T-helper 1 cell treated with Interleukin-12 subunit alpha and Interleukin-12 subunit beta and Interleukin-4 antibody, amounts not matched to agents 30 ng/mL and 1 ng/mL, for 36 hours (primary cell): ENCODE data around the gene SDR9C7. TPM values are rescaled to one million over a fixed set of nuclear protein-coding genes. Genes with fewer than 3 reads are reported as not detected.
"Not testable (repeated sequence)": the region's sequence is repeated elsewhere in the genome, so short reads cannot be mapped to it uniquely, and the experiment has no call there.

ENCODE experiments used
- intact Hi-C: fragments of 100-400 bp; cut with micrococcal nuclease; formaldehyde crosslinking; loops from one replicate; pipeline ENCODE4 v1.15.1; 2024
- total RNA-seq: library from RNA; stranded (reverse); gene quantifications from 2 replicates; pipeline ENCODE4 v1.2.3, GENCODE V29; 2022

The SDR9C7 gene
- total RNA-seq, 1 donor from 2014 or later, result not detected

DNA sequence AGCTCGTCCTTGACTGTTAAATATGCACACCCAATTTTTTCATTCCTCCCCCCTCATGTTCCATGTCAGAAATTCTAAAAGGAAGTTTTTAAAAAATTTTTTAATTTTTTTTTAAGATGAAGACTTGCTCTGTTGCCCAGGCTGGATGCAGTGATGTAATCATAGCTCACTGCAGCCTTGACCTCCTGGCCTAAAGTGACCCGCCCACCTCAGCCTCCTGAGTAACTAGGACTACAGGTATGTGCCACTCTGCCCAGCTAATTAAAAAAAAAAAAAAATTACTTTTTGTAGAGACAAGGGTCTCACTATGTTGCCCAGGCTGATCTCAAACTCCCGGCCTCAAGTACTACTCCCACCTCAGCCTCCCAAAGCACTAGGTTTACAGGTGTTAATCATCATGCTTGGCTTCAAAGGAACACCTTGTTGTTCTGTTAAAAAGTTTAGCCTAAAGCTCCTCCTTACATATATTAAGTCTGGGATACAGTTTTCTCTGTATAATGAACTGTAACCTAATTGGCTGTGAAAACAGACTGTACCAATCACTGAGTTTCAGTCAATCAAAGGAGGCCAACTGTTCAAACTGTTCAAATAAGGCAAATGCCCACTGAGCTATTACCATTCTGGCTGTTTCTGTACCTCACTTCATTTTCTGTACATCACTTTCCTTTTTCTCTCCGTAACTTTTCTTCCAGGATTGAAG, 17.8 kb downstream of the SDR9C7 start:
- intact Hi-C loops, result no loop called here

DNA sequence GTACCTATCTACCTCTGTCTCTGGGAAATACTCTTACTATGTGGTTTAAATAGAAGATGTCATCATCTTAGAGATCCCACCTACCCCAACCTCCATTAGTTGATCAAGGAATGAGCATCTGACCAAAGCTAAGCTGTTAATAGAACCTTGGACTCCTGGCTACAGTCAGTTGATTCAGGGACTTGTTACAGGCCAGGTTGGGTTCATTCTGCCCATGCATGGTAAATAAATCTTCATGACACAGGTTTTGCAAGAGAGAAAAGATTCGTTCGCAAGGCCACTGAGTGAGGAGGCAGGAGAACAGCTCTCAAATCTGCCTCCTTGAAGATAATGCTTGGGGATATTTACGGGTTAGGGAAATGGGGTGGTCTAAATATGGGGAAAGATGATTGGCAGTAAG, 19.5 kb downstream of the SDR9C7 start:
- intact Hi-C loops, result no loop called here

DNA sequence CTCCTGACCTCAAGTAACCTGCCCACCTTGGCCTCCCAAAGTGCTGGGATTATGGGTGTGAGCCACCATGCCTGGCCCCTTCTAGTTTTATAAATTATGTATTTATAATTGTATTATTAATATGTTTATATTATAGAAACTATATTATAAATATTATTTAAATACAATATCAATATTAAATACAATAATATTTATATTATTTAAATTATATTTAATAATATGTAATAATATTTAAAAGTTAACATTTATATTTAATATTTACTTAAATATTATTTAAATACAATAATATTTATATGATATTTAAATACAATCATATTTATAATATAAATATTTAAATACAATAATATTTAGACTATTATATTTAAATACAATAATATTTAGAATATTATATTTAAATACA, 20.0 kb downstream of the SDR9C7 start:
- intact Hi-C loops, result no loop called here

DNA sequence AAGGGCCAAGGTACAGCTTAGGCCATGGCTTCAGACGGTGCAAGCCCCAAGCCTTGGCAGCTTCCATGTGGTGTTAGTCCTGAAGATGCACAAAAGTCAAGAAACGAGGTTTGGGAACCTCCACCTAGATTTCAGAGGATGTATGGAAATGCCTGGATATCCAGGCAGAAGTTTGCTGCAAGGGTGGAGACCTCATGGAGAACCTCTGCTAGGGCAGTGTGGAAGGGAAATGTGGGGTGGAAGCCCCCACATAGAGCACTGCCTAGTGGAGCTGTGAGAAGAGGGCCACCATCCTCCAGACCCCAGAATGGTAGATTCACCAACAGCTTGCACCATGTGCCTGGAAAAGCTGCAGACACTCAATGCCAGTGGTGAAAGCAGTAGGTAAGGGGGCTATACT, 24.8 kb downstream of the SDR9C7 start:
- intact Hi-C loops, result not testable (repeated sequence)

DNA sequence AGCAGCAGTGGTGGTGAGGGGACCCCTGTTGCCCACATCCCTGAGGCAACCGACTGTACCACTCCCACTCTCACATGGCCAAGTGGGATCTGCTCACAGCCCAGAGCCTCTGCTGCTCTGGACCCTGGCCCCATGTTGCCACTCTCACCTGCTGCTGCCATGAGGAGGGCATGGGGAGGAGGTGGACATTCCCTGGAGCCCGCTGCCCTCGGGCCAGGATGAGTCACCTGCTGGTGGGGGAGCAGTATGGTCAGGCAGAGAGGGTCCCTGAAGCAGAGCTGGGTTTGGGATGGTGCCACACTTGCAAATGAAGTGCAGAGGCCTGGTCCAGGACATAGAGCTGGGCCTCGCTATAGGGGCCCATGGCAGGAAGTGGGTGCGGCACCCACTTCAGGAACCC, 26.1 kb downstream of the SDR9C7 start:
- intact Hi-C loops, result no loop called here

DNA sequence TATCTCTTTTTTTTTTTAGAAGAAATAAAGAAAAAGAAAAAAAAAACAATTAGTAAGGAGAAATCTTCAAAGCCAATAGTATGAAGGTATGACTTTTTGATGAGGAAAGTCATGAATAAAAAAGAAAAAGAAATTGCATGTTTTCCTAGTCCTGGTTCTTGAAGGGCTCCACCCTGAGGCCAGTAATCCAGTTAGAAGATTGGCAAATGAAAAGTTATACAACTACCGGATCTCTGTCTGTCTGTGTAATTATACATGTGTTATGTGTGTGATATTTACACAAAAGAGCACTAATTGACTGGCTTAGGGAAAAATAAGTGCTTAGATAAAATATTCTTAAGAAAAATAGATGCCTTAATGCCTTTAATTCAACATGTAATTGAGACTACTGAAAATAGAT, 28.4 kb downstream of the SDR9C7 start:
- intact Hi-C loops, result no loop called here

DNA sequence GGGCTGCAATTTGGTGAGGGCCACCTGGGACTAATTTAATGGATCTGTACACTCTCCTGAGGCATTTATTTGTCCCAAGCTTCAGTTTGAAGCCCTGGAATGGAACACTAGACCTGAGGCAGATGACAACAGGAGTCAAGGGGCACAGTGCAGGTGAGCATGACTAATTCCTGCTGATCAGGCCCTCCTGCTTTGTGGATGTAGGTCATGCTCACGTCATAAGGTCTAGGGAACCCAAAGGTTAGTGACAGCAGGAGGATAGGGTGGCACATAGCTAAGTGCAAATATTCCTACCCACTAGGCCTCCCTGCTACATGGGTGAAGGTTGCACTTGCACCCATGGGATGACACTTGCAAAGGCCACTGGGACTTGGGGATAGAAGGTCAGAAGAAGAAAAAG, 30.8 kb downstream of the SDR9C7 start:
- intact Hi-C loops, result no loop called here

DNA sequence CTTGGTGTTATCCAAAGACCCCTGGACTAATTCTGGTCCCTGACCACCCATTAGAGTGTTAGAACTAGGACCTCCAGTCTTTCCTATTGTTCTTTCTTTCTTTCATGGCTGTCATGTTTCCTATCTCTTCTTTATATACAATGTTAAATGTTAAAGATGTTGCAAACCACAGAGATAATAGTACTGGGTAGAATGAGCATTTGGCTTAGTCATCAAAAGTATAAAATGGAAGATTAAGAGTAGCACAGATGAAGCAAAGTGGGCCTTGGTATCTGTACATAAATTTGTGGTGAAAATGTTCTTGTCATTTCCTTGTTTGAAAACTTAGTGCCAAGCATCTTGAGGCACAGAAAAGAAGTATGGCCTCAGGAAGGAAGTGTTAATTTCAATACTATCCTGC, 32.9 kb downstream of the SDR9C7 start:
- intact Hi-C loops, result not testable (repeated sequence)

DNA sequence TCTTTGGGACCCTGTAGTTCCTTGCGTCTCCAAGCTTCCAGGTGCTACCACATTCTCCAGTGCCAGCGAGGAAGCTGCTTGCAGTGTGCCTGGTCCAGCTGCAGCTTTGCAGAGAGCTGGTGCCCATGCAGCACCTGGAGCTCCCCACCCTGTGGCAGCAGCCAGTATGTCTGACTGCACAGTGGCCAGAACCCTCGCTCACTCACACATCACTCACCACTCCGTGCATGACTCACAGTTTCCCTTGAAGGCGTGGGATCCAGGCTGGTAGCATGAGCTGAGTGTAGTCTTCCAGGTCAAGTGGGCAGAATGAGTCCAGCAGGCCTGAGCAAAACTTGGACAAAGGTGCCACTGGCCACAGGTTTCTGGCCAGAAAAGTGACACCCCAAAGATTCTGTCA, 33.6 kb downstream of the SDR9C7 start:
- intact Hi-C loops, result no loop called here

DNA sequence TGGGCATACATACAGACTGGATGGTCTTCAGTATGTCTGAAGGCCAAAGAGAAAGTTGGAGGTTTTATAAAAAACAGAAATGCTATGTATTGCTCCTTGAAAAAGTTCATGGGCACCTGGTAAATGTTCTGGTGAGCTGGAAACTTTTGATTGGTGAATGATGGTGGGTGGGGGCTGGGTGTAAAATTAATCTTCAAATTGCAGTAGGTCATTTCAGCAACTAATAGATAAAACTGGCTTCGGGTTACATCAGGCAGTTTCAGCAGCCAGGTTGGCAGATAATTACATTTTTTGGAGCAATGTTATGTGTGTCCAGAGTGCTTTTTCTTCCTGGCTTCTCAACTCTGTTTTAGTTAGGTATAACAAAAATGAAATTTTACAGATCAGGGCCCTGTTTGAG, 35.3 kb downstream of the SDR9C7 start:
- intact Hi-C loops, result no loop called here

DNA sequence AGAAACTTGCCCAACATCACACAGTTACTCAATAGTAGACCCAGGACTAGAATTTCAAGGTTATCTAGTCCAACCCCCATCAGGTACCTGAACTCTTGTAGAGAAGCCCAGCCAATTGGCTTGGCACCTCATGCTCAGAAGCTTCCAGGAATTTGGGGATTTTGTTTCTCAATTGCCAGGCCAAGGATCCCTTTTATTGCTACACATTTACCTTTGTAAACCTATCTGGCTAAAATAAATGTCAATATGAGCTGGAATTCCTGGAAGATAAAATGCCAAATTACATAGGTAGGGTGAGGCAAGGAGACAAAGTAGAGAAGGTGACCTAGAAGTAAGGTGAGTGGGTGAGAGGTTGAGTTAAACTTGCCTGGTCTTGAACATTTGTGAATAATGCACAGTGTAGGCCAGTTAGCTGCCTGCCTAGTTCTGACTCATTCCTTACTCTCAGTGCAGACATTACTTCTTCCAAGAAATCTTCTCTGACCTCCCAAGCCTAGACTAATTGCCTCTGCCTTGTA, 36.3 kb downstream of the SDR9C7 start:
- intact Hi-C loops, result no loop called here

DNA sequence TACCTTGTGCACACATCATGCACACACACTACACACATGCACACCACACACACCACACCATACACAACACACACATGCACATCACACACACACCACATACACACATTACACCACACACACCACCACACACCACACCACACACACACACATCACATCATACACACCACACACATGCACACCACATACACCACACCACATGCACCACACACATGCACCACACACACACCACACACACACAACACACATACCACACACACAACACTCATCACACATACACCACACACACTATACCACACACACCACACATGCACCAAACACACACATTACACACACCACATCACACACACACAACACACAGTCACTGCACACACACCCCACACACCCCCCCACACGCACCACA, 38.1 kb downstream of the SDR9C7 start:
- intact Hi-C loops, result no loop called here

DNA sequence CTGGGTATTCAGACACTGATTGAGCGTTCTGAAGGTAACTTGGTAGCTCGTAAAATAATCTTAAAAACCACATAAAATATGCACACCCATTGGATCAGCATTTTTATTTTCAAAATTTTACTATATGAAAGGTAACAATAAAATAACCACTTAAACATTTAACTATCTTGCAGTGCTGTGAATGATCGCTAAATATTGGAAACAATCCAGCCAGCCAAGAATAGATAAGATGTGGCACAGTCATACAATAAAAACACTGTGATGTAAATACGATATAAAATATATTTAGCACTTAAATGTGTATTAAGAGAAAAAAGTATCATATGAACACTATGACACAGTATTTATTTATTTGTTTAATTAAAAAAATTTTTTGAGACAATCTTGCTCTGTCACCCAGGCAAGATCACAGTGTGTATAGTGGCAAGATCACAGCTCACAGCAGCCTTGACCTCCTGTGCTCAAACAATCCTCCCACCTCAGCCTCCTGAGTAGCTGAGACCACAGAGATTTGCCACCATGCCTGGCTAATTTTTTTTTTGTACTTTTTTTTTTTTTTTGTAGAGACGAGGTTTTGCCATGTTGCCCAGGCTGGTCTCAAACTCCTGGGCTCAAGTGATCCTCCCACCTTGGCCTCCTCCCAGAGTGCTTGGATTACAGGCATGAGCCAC, 39.4 kb downstream of the SDR9C7 start:
- intact Hi-C loops, result no loop called here

DNA sequence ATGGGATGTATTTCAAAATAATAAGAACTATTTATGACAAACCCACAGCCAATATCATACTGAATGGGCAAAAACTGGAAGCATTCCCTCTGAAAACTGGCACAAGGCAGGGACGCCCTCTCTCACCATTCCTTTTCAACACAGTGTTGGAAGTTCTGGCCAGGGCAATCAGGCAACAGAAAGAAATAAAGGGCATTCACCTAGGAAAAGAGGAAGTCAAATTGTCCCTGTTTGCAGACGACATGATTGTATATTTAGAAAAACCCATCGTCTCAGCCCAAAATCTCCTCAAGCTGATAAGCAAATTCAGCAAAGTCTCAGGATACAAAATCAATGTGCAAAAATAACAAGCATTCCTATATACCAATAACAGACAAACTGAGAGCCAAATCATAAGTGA, 42.3 kb downstream of the SDR9C7 start:
- intact Hi-C loops, result not testable (repeated sequence)

DNA sequence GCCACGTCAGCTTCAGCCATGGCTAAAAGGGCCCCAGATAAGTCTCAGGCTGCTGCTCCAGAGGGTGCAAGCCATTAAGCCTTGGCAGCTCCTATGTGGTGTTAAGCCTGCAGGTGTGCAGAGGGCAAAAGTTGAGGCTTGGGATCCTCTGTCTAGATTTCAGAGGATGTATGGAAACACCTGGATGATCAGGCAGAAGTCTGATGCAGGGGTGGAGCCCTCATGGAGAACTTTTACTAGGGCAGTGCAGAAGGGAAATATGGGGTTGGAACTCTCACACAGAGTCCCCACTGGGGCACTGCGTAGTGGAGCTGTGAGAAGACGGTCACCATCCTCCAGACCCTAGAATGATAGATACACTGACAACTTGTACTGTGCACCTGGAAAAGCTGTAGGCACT, 47.9 kb downstream of the SDR9C7 start:
- intact Hi-C loops, result no loop called here

DNA sequence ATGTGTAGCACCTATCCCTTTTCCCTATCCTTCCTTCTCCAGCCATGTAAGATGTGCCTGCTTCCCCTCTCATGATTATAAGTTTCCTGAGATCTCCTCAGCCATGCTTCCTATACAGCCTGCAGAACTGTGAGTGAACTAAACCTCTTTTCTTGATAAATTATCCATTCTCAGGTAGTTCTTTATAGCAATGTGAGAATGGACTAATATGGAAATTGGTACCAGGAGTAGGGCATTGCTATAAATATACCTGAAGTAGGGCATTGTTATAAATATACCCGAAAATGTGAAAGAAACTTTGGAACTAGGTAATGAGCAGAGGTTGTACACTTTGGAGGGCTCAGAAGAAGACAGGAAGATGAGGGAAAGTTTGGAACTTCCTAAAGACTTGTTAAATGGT, 48.9 kb downstream of the SDR9C7 start:
- intact Hi-C loops, result no loop called here

DNA sequence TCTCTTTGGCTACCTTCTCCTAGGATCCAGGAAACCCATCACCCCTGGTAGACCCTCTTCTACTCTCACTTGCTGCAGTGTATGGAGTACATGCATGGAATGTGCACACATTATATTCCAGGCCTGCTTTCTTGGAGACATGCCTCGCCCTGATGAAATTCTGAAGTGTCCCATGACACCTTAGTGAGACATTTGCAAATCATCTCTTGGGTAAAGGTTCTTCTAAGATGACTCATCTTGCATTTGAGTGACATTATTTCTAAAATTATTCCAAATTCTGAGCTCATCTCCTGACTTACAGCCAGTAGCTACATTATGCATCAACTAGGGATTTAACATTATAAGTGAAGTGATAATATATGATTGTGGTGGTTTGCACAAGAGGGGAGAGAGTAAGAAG, 49.8 kb downstream of the SDR9C7 start:
- intact Hi-C loops, result no loop called here

DNA sequence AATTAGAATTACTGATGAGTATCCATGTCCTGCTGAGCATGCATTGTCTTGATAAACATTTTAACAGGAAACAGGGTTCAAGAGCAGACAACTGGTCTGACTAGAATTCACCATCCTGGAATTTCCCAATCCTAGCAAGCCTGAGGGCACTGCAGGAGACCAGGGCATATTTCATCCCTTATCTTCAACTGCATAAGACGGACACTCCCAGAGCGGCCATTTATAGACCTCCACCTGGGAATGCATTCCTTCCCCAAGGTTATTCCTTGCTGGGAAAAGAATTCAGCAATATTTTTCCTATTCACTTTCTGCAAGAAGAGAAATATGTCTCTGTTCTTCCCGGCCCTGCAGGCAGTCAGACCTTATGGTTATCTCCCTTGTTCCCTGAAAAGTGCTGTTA, 51.8 kb downstream of the SDR9C7 start:
- intact Hi-C loops, result not testable (repeated sequence)

DNA sequence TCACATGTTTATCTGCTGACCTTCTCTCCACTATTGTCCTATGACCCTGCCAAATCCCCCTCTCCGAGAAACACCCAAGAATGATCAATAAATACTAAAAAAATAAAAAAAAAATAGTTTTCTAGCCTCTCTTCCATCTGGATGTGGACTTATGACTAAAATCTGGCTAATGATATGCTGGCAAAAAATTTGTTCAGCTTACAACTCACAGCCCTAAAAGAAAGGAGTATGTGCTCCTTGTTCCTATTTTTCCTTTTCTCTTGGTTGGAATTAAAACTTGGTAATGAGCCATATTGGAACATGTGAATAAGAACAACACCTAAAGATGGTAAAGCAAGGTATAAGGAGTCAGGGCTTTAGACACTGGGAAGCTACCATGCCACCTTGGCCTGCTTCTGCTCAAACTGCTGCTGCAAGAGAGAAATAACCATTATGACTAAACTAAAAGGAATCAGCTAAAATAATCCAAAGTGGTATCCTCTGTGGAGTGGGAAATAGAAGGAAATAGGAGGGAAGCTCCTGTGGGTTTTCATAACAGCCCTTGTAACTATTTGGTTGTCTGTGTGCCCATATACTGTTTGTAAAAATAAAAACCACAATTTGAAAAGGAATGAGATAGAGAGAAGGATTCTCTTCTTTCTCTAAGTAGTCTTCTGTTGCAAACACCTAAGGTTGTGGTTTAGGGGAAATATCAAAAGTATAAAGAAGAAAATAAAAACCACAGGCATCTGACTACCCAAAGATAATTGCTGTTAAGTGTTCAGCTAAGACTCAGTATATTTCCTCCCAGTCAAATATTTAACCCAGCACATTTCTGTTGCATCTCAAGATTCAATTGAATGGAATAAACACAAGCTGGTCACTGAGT, 53.8 kb downstream of the SDR9C7 start:
- intact Hi-C loops, result no loop called here

DNA sequence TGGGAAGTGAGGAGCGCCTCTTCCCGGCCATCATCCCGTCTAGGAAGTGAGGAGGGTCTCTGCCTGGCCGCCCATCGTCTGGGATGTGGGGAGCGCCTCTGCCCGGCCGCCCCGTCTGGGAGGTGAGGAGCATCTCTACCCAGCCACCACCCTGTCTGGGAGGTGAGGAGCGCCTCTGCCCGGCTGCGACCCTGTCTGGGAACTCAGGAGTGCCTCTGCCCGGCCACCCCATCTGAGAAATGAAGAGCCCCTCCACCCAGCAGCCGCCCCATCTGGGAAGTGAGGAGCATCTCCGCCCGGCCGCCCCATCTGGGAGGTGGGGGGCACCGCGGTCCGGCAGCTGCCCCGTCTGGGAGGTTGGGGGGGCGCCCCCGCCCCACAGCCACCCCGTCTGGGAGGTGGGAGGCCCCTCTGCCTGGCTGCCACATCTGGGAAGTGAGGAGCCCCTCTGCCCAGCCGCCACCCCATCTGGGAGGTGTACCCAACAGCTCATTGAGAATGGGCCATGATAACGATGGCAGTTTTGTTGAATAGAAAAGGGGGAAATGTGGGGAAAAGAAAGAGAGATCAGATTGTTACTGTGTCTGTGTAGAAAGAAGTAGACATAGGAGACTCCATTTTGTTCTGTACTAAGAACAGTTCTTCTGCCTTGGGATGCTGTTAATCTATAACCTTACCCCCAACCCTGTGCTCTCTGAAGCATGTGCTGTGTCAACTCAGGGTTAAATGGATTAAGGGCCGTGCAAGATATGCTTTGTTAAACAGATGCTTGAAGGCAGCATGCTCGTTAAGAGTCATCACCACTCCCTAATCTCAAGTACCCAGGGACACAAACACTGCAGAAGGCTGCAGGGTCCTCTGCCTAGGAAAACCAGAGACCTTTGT, 54.7 kb downstream of the SDR9C7 start:
- intact Hi-C loops, result not testable (repeated sequence)

DNA sequence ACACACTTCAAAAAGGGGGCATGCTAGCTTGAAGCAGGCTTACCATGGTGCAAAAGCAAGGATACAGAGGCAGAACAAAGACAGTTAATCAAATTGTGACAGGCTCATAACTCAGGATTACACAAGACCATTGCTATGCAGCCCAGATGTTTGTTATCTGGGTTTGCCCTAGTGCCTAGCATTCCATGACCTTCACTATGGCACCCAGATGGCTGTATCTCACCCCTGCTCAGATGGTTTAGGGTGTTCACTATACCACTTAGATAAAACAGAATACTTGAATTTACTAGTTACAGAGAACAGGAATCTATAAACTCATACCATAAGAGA, 56.2 kb downstream of the SDR9C7 start:
- intact Hi-C loops, result no loop called here
